Measurements from ENCODE around the gene SLC25A1. TPM values are rescaled to one million over a fixed set of nuclear protein-coding genes. Genes with fewer than 3 reads are reported as not detected.

SLC25A1 gene
- total and polyA plus RNA-seq, 2 of the 8 experiments (the other 6 are each of a cell fraction or from before 2014, with no cell fraction given) = 110 to 148 TPM

GRCh38 chr22:19180234-19180633 lies 1.7 kb upstream of the SLC25A1 start:
- H4K5ac ChIP-seq (ENCODE audit: insufficient read length, low read depth, low read length) = no peak overlapping the region
- no peak for FAIRE-seq
- POLR2A ChIA-PET (ENCODE audit: partially characterized antibody) = interaction anchor here (1.4 to 3.1 kb wide), 4 partner anchors 11 to 156 kb away, joined by 3 to 11 read pairs (median 6); partner anchors contain the start of gene CLTCL1
- TF ChIP-seq SP2 (IDR thresholded peaks at IDR 0.05; ENCODE audit: low read length) (no peak), BRCA1 (IDR thresholded peaks at IDR 0.05; ENCODE audit: low read depth, low read length) (no peak), ASH2L (IDR thresholded peaks at IDR 0.05; ENCODE audit: low read length) (no peak), GTF2F1 (IDR thresholded peaks at IDR 0.05; ENCODE audit: borderline replicate concordance, low read depth, low read length) (no peak), JUN (IDR thresholded peaks at IDR 0.05; ENCODE audit: low read depth, low read length) (no peak), RXRA (IDR thresholded peaks at IDR 0.05; ENCODE audit: insufficient read depth, low read depth, low read length) (no peak), BCL11A (IDR thresholded peaks at IDR 0.05; ENCODE audit: low read depth in 2 of 2, low read length in 2 of 2) (no peak), TCF12 (IDR thresholded peaks at IDR 0.05; ENCODE audit: low read depth, low read length) (no peak), FOSL1 (IDR thresholded peaks at IDR 0.05; ENCODE audit: insufficient read depth, low read depth, low read length) (no peak), RNF2 (IDR thresholded peaks at IDR 0.05; ENCODE audit: borderline replicate concordance, low read depth, low read length, missing control alignments, poor library complexity, severe bottlenecking) (no peak), BACH1 (IDR thresholded peaks at IDR 0.05; ENCODE audit: low read length) (no peak), NRF1 (IDR thresholded peaks at IDR 0.05; ENCODE audit: low read depth, low read length) (no peak), SIN3A (conservative IDR thresholded peaks at IDR 0.05 in 1 of 2, IDR thresholded peaks at IDR 0.05 in 1 of 2; ENCODE audit: low read depth in 1 of 2, low read length in 2 of 2) (no peak), RFX5 (IDR thresholded peaks at IDR 0.05; ENCODE audit: borderline replicate concordance, low read depth, low read length) (no peak)

More at GRCh38 chr22:19180234-19180633, 1.7 kb upstream of the SLC25A1 start:
- Histone ChIP-seq H3K79me1 (ENCODE audit: low read depth, low read length) (0 out of 2 replicates have a peak, but pooled peaks cover 3% of the 10 kb centered on the region), H3K23ac (ENCODE audit: insufficient read length) (no peak overlapping the region), H3K18ac (ENCODE audit: extremely low read depth, low read length) (no peak overlapping the region), H3K4me2 (ENCODE audit: insufficient read depth in 1 of 2, low read depth in 2 of 2, low read length in 2 of 2) (no peak overlapping the region; a peak in 1 of 4 replicates), H2AK5ac (ENCODE audit: low read depth, low read length) (no peak overlapping the region), H2BK12ac (ENCODE audit: low read depth, low read length) (no peak overlapping the region), H3K9ac (replicated peaks in 1 of 4; ENCODE audit: extremely low read depth in 1 of 4, low read depth in 3 of 4, low read length in 3 of 4) (no peak overlapping the region), H3K27ac (ENCODE audit: low read depth, low read length) (no peak overlapping the region), H3K79me2 (ENCODE audit: control insufficient read depth in 1 of 2, insufficient read depth in 2 of 2, low read length in 2 of 2) (peaks cover 0 to 5% of the 10 kb centered on the region in 2 experiments; a peak in 1 of 4 replicates), H3K27me3 (replicated peaks in 1 of 4; ENCODE audit: control insufficient read depth in 3 of 4, extremely low read depth in 1 of 4, insufficient read depth in 3 of 4, low read length in 3 of 4) (no peaks in the 10 kb centered on the region), H2BK20ac (ENCODE audit: low read length) (no peak overlapping the region), H3K4me3 (ENCODE audit: extremely low read depth in 1 of 4, insufficient read depth in 2 of 4, low read depth in 3 of 4, low read length in 4 of 4) (no peak overlapping the region), H3K4ac (replicated peaks; ENCODE audit: insufficient read length, low read depth, low read length) (no peak overlapping the region), H3K56ac (replicated peaks; ENCODE audit: insufficient read length, low read depth, low read length) (no peak overlapping the region), H2BK5ac (ENCODE audit: low read depth, low read length) (no peak overlapping the region; the same call in 1 of the 2 replicates), H2BK15ac (ENCODE audit: low read length) (no peak overlapping the region), H4K91ac (replicated peaks; ENCODE audit: insufficient read length, low read length) (no peak overlapping the region), H2AFZ (ENCODE audit: low read length) (no peak overlapping the region), H4K20me1 (replicated peaks in 1 of 2; ENCODE audit: control insufficient read depth in 1 of 2, insufficient read depth in 2 of 2, low read length in 2 of 2) (peaks cover 2 to 13% of the 10 kb centered on the region in 2 experiments), H3K9me3 (ENCODE audit: insufficient read depth in 2 of 2, low read depth in 1 of 2, low read length in 1 of 2) (no peaks in the 10 kb centered on the region), H3K14ac (ENCODE audit: insufficient read length) (no peak overlapping the region), H4K8ac (ENCODE audit: extremely low read depth, insufficient read depth, low read length) (no peak overlapping the region), H3K23me2 (ENCODE audit: low read depth, low read length) (peaks cover 7% of the 10 kb centered on the region; the same call in 1 of the 2 replicates), H2BK120ac (replicated peaks; ENCODE audit: low read depth, low read length) (no peak overlapping the region), H3K36me3 (ENCODE audit: control insufficient read depth in 2 of 4, insufficient read depth in 4 of 4, low read length in 3 of 4) (peaks cover 0 to 9% (median 0%) of the 10 kb centered on the region in 4 experiments; a peak in 1 of 8 replicates), H3K4me1 (replicated peaks in 1 of 4; ENCODE audit: control insufficient read depth in 3 of 4, insufficient read depth in 4 of 4, low read length in 3 of 4) (peaks cover 0 to 22% (median 13%) of the 10 kb centered on the region in 4 experiments; a peak in 6 of 7 replicates)
- CTCF ChIA-PET (ENCODE audit: partially characterized antibody) = interaction anchor here (0.8 to 3.3 kb wide), 19 partner anchors 11 to 294 kb away, joined by 3 to 13 read pairs (median 4); partner anchors contain the start of gene CLTCL1
- 93% methylated on average over 8 of the region's 9 CpGs; no CpG with 5 or more reads in 1 of the 2 experiments for WGBS, 2 experiments (ENCODE audit: extremely low coverage in 1 of 2, insufficient coverage in 1 of 2, insufficient read length in 1 of 2, insufficient replicate concordance in 2 of 2, low coverage in 1 of 2, low lambda C conversion rate in 2 of 2, missing lambda C conversion rate in 1 of 2)
- no peak for DNase-seq (ENCODE audit: low read depth in 1 of 2, low spot score in 2 of 2)

Data from H1 (cell line).